Muscle layer of colon (tissue), 2 donors: Measurements from ENCODE around the gene ADAP1.
"Not testable (repeated sequence)": the region's sequence is repeated elsewhere in the genome, so short reads cannot be mapped to it uniquely, and the experiment has no call there.

Experiments used
- H3K27ac ChIP-seq: one replicate; pipeline ENCODE4 v1.7.0; 2013; ENCODE audit warnings: low read depth, mild to moderate bottlenecking, low read length, moderate library complexity
- H3K27me3 ChIP-seq, 2 donors: one replicate each; pipeline ENCODE4 v1.7.0; 2013; ENCODE audit warnings: low read length in 2 of 2, mild to moderate bottlenecking in 2 of 2; ENCODE audit not compliant: insufficient read depth in 2 of 2, control insufficient read depth in 1 of 2
- H3K36me3 ChIP-seq: one replicate; pipeline ENCODE4 v1.7.0; 2013; ENCODE audit warnings: mild to moderate bottlenecking, low read length; ENCODE audit not compliant: insufficient read depth
- H3K4me1 ChIP-seq: one replicate; pipeline ENCODE4 v1.7.0; 2013; ENCODE audit warnings: mild to moderate bottlenecking, low read length; ENCODE audit not compliant: insufficient read depth
- H3K4me3 ChIP-seq, 2 donors: one replicate each; pipeline ENCODE4 v1.7.0; 2013; ENCODE audit warnings: low read length in 2 of 2, low read depth in 1 of 2, mild to moderate bottlenecking in 1 of 2, moderate library complexity in 1 of 2
- H3K9ac ChIP-seq: one replicate; pipeline ENCODE4 v1.7.0; 2013; ENCODE audit warnings: low read length
- H3K9me3 ChIP-seq: one replicate; pipeline ENCODE4 v1.7.0; 2013; ENCODE audit warnings: mild to moderate bottlenecking, low read length
- donor health status: abdominal sarcoma.
- donor health status: Adenocarcinoma of cecum.

The ADAP1 gene

GRCh38 chr7:968205-969105, 14.0 kb upstream of the ADAP1 start:
- Histone ChIP-seq H3K27ac (no peak overlapping the region), H3K27me3 (no peaks in the 10 kb centered on the region), H3K9ac (no peak overlapping the region), H3K4me3 (no peak overlapping the region), H3K9me3 (no peaks in the 10 kb centered on the region), H3K4me1 (peaks cover 32% of the 10 kb centered on the region), H3K36me3 (peaks cover 51% of the 10 kb centered on the region)

- Histone ChIP-seq H3K36me3 (peaks cover 42% of the 10 kb centered on the region), H3K4me1 (peaks cover 29% of the 10 kb centered on the region), H3K9me3 (no peaks in the 10 kb centered on the region), H3K27ac (no peak overlapping the region), H3K27me3 (no peaks in the 10 kb centered on the region), H3K4me3 (no peak overlapping the region), H3K9ac (no peak overlapping the region)
These were observed 13.0 kb upstream of the ADAP1 start for GRCh38 chr7:967361-968082.

DNA sequence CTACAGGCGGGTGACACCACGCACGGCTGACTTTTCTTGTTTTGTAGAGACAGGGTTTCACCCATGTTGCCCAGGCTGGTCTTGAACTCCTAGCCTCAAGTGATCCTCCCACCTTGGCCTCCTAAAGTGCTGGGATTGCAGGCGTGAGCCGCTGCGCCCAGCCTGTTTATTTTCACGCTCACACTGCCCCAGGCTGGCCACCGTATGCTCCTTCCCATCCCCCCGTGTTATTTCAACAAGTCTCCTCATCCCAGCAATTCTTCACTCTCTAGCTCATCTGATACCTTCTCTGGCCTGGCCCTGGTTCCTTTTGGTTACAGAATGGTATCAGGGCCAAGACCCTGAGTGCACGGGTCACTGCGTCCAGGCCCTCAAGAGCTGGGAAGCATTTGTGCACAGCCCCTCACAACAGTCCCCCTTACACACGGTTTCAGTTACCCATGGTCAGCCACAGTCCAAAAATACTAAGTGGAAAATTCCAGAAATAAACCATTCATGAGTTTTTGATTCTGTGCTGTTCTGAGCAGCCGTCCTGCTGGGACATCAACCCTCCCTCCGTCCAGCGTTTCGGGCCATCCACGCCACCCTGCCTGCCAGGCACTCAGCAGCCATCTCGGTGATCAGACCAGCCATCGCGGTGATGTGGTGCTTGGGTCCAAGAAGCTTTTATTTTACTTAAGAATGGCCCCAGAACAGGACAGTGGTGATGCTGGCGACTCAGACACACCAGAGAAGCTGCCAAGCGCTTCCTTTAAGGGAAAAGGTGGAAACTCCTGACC, 12.0 kb upstream of the ADAP1 start:
- no peak overlapping the region for H3K9ac ChIP-seq
- H3K36me3 ChIP-seq: peaks cover 36% of the 10 kb centered on the region
- no peak overlapping the region for H3K27ac ChIP-seq
- no peaks in the 10 kb centered on the region for H3K27me3 ChIP-seq
- H3K9me3 ChIP-seq: no peaks in the 10 kb centered on the region
- peaks cover 31% of the 10 kb centered on the region for H3K4me1 ChIP-seq
- no peak overlapping the region for H3K4me3 ChIP-seq

DNA sequence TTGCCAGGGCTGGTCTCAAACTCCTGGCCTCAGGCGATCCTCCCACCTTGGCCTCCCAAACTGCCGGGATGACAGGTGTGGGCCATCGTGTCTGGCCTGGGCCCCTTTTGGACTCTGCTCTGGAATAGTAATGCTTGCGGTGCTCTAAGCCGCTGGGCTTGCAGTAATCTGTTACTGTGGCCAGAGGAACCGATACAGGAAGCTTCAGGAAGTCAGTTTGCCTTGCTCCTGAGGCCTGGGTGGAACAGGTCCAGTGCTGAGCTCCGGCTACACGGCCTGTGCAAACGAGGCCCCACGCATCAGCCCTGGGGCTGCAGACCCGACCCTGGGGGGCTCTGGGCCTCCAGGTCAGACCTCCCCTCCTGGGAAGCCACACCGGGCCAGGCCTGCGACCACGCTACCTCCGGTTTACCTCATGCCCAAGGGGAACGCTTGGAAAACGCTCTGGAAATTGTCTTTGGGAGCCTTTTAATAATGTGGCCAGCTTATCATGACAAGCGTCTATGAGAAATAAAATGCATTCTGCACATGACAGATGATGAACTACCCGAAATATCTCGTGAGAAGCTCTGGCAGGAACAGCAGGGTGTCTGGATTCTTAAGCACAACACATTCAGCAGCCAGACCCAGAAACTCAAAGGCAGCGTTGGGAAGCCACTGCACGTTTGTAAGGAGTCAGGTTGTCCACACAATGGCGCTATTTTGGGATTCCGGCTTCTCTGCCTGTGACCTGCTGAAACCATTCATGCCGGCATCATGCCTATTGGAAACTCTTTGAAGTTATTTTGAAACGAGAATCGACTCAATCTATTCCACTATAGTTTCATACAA, 10.1 kb upstream of the ADAP1 start:
- H3K27ac ChIP-seq: peak overlapping the region; percentile 75
- H3K4me3 ChIP-seq: peak overlapping the region in 1 of 2 donors; percentile 52
- no peaks in the 10 kb centered on the region for H3K27me3 ChIP-seq
- H3K9ac ChIP-seq: peak overlapping the region; percentile 13
- H3K9me3 ChIP-seq: no peaks in the 10 kb centered on the region
- peaks cover 26% of the 10 kb centered on the region for H3K36me3 ChIP-seq
- H3K4me1 ChIP-seq: peaks cover 30% of the 10 kb centered on the region

DNA sequence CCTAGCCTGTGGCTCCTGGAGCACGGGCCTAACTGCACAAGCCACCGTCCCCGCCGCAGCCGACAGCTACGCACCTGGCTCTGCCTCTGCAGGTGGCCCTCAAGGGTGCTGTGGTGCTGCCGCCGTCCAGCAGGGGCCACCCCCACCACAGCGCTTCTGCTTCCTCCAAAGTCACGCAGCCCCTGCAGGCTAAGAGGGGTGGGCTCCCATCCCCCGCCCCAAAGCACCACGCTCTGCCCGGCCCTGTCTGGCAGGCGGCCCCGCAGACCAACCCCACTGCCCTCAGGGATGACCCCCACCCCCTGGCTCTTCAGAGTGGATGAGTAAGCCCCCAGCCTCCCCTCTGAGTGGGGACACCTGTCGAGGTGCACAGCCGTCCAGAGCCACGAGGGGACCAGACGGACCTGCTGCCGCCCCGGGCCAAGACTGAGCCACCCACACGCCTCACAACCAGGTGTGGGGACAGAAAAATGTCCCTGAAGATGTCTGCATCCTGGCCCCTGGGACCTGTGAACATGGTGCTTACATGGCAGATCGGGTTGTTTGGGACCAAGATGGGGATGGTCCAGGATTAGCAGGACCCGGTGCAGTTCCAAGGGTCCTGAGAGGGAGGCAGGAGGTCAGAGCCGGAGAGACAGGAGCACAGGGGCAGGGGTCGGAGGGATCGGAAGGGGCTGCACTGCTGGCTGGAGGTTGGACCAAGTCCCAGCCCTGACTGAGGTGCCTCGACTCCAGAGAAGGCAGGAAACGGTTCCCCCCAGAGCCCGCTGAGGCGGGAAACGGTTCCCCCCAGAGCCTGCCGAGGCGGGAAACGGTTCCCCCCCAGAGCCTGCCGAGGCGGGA, 9.0 kb upstream of the ADAP1 start:
- no peaks in the 10 kb centered on the region for H3K27me3 ChIP-seq
- H3K4me3 ChIP-seq: no peak overlapping the region
- peaks cover 17% of the 10 kb centered on the region for H3K36me3 ChIP-seq
- H3K9ac ChIP-seq: no peak overlapping the region
- no peaks in the 10 kb centered on the region for H3K9me3 ChIP-seq
- no peak overlapping the region for H3K27ac ChIP-seq
- H3K4me1 ChIP-seq: peaks cover 30% of the 10 kb centered on the region

GRCh38 chr7:962401-963081, 8.1 kb upstream of the ADAP1 start:
- no peak overlapping the region for H3K27ac ChIP-seq

DNA sequence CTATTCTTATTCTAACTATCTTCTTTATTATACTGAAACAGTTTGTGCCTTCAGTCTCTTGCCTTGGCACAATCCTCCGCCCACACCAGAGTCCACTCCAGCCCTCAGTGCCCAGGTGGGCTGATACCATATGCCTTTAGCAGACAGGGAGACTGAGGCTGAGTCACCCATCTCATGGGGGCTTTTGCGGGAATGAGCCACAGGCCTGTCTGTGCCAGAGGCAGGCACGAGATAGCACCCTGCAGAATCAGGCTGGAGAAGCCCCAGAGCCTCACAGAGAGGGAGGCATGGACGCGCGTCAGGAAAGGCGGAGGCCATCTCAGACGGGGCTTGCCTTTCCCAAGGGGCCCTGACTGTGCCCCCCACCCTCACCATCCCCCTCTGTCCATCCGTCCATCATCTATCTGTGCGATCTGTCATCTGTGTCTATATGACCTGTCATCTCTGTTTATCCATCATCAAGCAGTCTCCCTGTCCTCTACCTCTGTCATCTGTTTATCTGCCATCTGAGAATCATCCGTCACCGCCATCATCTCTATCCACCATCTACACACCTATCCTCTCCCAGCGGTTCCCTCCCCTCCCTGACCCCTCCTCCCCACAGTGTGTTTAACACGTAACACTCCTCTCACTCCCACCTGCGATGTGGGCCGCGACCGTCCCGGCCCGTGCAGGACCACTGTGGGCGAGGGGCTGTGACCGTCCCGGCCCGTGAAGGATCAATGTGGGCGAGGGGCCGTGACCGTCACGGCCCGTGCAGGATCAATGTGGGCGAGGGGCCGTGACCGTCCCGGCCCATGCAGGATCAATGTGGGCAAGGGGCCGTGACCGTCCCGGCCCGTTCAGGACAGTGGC, 7.3 kb upstream of the ADAP1 start:
- H3K9ac ChIP-seq: no peak overlapping the region
- no peak overlapping the region for H3K27ac ChIP-seq
- no peaks in the 10 kb centered on the region for H3K9me3 ChIP-seq
- peaks cover 30% of the 10 kb centered on the region for H3K4me1 ChIP-seq
- peaks cover 0 to 6% of the 10 kb centered on the region in 2 donors for H3K27me3 ChIP-seq
- H3K4me3 ChIP-seq: no peak overlapping the region
- peaks cover 2% of the 10 kb centered on the region for H3K36me3 ChIP-seq

More at GRCh38 chr7:962401-963081, 8.1 kb upstream of the ADAP1 start:
- Histone ChIP-seq H3K4me3 (no peak overlapping the region), H3K27me3 (peaks cover 0 to 4% of the 10 kb centered on the region in 2 donors), H3K9me3 (no peaks in the 10 kb centered on the region), H3K9ac (no peak overlapping the region), H3K4me1 (peaks cover 30% of the 10 kb centered on the region), H3K36me3 (peaks cover 9% of the 10 kb centered on the region)

DNA sequence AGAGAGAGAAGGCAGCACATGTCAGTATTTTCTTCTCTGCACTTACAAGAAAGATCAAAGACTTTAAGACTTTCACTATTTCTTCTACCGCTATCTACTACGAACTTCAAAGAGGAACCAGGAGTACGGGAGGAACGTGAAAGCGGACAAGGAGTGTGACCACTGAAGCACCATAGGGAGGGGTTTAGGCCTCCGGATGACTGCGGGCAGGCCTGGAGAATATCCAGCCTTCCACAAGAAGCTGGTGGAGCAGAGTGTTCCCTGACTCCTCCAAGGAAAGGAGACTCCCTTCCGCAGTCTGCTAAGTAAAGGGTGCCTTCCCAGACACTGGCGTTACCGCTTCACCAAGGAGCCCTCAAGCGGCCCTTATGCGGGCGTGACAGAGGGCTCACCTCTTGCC, 6.5 kb upstream of the ADAP1 start:
- not testable (repeated sequence) for H3K9ac ChIP-seq
- Histone ChIP-seq H3K4me1 (peaks cover 30% of the 10 kb centered on the region), H3K27ac (peak overlapping the region; percentile 39)

DNA sequence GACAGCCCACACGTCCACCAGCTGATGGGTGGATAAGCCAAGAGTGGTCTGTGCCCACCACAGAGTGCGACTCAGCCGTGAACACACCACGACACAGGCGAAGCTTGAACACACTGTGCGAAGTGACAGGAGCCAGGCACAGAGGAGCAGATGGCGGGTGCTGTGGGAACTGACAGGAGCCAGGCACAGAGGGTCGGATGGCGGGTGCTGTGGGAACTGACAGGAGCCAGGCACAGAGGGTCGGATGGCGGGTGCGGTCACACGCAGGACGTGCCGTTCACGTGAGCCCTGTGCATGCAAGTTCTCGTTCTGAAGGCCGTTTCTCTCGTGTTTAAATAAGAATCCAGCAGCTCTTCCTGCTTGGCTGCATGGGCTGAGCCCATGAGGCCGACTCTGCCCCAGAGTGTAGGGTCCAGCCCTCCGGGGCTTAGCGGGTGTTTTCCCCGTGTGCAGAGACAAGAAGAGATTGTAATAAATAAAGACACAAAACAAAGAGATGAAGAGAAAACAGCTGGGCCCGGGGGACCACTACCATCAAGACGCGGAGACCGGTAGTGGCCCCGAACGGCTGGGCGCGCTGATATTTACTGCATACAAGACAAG, 5.9 kb upstream of the ADAP1 start:
- no peak overlapping the region for H3K9ac ChIP-seq
- peaks cover 26% of the 10 kb centered on the region for H3K4me1 ChIP-seq
- H3K27ac ChIP-seq: peak overlapping the region; percentile 39

More for the DNA sequence above, 6.5 kb upstream of the ADAP1 start:
- H3K36me3 ChIP-seq, H3K27me3 ChIP-seq, H3K9me3 ChIP-seq, H3K4me3 ChIP-seq: not testable (repeated sequence)

More for the DNA sequence above, 5.9 kb upstream of the ADAP1 start:
- H3K36me3 ChIP-seq: no peaks in the 10 kb centered on the region
- H3K27me3 ChIP-seq: peaks cover 0 to 6% of the 10 kb centered on the region in 2 donors
- H3K9me3 ChIP-seq: no peaks in the 10 kb centered on the region
- H3K4me3 ChIP-seq: no peak overlapping the region
